BJ (cell line): ENCODE results near the gene DNM1. TPM values are rescaled to one million over a fixed set of nuclear protein-coding genes. Genes with fewer than 3 reads are reported as not detected.
A peak's percentile ranks its signal among the peaks of the same experiment; 100 is the strongest.

Experiments used
- CTCF ChIA-PET: fragments of 350-600 bp; formaldehyde crosslinking; extraction: SDS; loops from one replicate; lab custom pipeline; 2021; ENCODE audit warnings: antibody characterized with exemption, inconsistent platforms; lab: Yijun Ruan, JAX
- POLR2A ChIA-PET: fragments of 300-600 bp; sonication (Branson Sonifier 250); formaldehyde crosslinking; extraction: SDS; loops from one replicate; lab custom pipeline; 2021; ENCODE audit warnings: antibody characterized with exemption; lab: Charles Lee
- DNase-seq: peaks from one replicate; pipeline ENCODE4 v3.0.0-alpha.2; 2011; ENCODE audit warnings: low read depth
- H3K27me3 ChIP-seq: 2 replicates; pipeline ENCODE4 v1.6.0; 2011; ENCODE audit warnings: low read length; ENCODE audit not compliant: control insufficient read depth, insufficient read depth
- H3K36me3 ChIP-seq: 2 replicates; pipeline ENCODE4 v1.5.1; 2011; ENCODE audit warnings: low read length; ENCODE audit not compliant: control insufficient read depth, insufficient read depth
- H3K4me3 ChIP-seq: 2 replicates; pipeline ENCODE4 v1.5.1; 2011; ENCODE audit warnings: low read depth, mild to moderate bottlenecking, control low read depth, low read length
- CTCF ChIP-seq: IDR thresholded peaks from 2 replicates; pipeline ENCODE4 v1.5.1; 2011; ENCODE audit warnings: low read depth, mild to moderate bottlenecking, control low read depth, inconsistent platforms, low read length, moderate library complexity; ENCODE audit not compliant: insufficient read depth
- polyA plus RNA-seq: library from polyadenylated mRNA; depleted of rRNA; stranded (reverse); fragments of >200 nt; gene quantifications from 2 replicates; pipeline ENCODE4 v1.2.3, GENCODE V29; 2011

DNM1 gene
- polyA plus RNA-seq, 1 experiment = 8.4 TPM

GRCh38 chr9:128204858-128205257, 1.7 kb downstream of the DNM1 start:
- TF ChIP-seq CTCF = no peak
- Histone ChIP-seq H3K4me3 (peak overlapping the region; percentile 61; the same call in 1 of the 2 replicates), H3K36me3 (no peaks in the 10 kb centered on the region), H3K27me3 (no peaks in the 10 kb centered on the region)
- no peak for DNase-seq
- POLR2A ChIA-PET = no interaction called here
- CTCF ChIA-PET = interaction anchor here (1.1 to 2.0 kb wide), 2 partner anchors 10 to 49 kb away, joined by 3 to 5 read pairs; no protein-coding TSS in a partner anchor

- no peaks in the 10 kb centered on the region for H3K36me3 ChIP-seq
- no peak for DNase-seq
- H3K4me3 ChIP-seq = no peak overlapping the region
- TF ChIP-seq CTCF = no peak
- H3K27me3 ChIP-seq = no peaks in the 10 kb centered on the region
- POLR2A ChIA-PET = no interaction called here
- CTCF ChIA-PET = interaction anchor here (1.1 kb wide), 1 partner anchor 48 kb away, joined by 3 read pairs; no protein-coding TSS in a partner anchor
Observed at GRCh38 chr9:128205296-128205944, 2.2 kb downstream of the DNM1 start.

- DNase-seq = no peak
- CTCF ChIA-PET = interaction anchor here (0.8 to 1.3 kb wide), 2 partner anchors 14 to 16 kb away, joined by 3 read pairs; partner anchors contain the start of gene CIZ1
- Histone ChIP-seq H3K27me3 (no peaks in the 10 kb centered on the region), H3K4me3 (no peak overlapping the region), H3K36me3 (no peaks in the 10 kb centered on the region)
- POLR2A ChIA-PET = no interaction called here
- no peak for TF ChIP-seq CTCF
Observed at GRCh38 chr9:128206484-128206883, 3.3 kb downstream of the DNM1 start.

- POLR2A ChIA-PET = no interaction called here
- no peak for DNase-seq
Observed at GRCh38 chr9:128206916-128207910, 4.0 kb downstream of the DNM1 start.

More at GRCh38 chr9:128206916-128207910, 4.0 kb downstream of the DNM1 start:
- no peaks in the 10 kb centered on the region for H3K27me3 ChIP-seq
- CTCF ChIA-PET = interaction anchor here (0.5 to 1.3 kb wide), 3 partner anchors 13 to 132 kb away, joined by 3 to 4 read pairs (median 3); partner anchors contain the start of gene CIZ1
- no peak for TF ChIP-seq CTCF
- H3K4me3 ChIP-seq = no peak overlapping the region
- no peaks in the 10 kb centered on the region for H3K36me3 ChIP-seq
